ENCODE results near the gene NTN4.
"Not testable (repeated sequence)": the region's sequence is repeated elsewhere in the genome, so short reads cannot be mapped to it uniquely, and the experiment has no call there.

The NTN4 gene

DNA sequence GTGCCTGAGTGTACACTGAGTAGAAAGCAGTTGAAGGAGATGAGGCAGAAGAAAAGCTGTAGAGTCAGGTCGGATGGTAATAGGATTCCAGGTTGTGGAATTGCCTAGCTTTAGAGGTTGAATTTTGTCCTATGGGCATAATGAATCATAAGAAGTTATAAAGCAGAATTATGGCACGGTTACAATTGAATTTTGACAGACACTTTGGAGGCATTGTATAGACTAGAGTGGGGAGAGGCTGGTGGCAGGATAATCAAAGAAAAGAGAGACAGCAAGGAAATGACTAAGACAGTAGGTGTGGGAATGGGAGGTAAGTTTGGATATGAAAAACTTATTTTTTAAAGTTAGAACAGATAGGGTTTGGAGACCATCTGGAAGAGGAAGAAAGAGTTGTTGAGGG, 102.6 kb downstream of the NTN4 start:
- TF ChIP-seq CTCF (conservative IDR thresholded peaks at IDR 0.05) (no peak), ZFX (IDR thresholded peaks at IDR 0.05) (no peak)
- H3K27ac ChIP-seq, result no peak overlapping the region

- TF ChIP-seq CTCF (conservative IDR thresholded peaks at IDR 0.05) (no peak), ZFX (IDR thresholded peaks at IDR 0.05) (no peak)
- no peak overlapping the region for H3K27ac ChIP-seq
Observed at GRCh38 chr12:95683418-95683817, 107.1 kb downstream of the NTN4 start.

GRCh38 chr12:95681210-95681765, 109.3 kb downstream of the NTN4 start:
- H3K27ac ChIP-seq, result no peak overlapping the region
- no peak for TF ChIP-seq ZFX (IDR thresholded peaks at IDR 0.05)
- no peak for TF ChIP-seq CTCF (conservative IDR thresholded peaks at IDR 0.05)

DNA sequence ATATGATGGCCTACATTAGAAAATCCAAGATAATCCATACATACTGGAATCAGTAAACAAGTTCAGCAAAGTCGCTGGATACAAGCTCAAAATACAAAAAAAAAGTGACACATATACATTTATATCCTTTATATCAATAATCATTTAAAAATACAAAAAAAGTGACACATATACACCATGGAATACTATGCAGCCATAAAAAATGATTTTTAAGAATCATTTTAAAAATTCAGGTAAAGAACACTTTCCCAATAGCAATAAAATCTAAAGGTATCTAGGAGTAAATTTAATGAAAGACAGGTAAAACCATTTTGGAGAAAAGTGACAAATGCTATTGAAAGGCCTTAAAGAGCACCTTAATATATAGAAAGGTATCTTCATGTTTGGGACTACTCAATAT, 111.9 kb downstream of the NTN4 start:
- TF ChIP-seq ZFX (IDR thresholded peaks at IDR 0.05) (no peak), CTCF (conservative IDR thresholded peaks at IDR 0.05) (no peak)
- H3K27ac ChIP-seq, result no peak overlapping the region

DNA sequence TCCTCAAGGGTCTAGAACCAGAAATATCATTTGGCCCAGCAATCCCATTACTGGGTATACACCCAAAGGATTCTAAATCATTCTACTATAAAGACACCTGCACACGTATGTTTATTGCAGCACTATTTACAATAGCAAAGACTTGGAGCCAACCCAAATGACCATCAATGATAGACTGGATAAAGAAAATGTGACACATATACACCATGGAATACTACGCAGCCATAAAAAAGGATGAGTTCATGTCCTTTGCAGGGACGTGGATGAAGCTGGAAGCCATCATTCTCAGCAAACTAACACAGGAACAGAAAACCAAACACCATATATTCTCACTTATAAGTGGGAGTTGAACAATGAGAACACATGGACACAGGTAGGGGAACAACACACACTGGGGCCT, 112.8 kb downstream of the NTN4 start:
- not testable (repeated sequence) for H3K27ac ChIP-seq

- no peak overlapping the region for H3K27ac ChIP-seq
- no peak for TF ChIP-seq ZFX (IDR thresholded peaks at IDR 0.05)
- TF ChIP-seq CTCF (conservative IDR thresholded peaks at IDR 0.05), result no peak
Observed at GRCh38 chr12:95674631-95675030, 115.9 kb downstream of the NTN4 start.

- no peak for TF ChIP-seq ZFX (IDR thresholded peaks at IDR 0.05)
- no peak for TF ChIP-seq CTCF (conservative IDR thresholded peaks at IDR 0.05)
- H3K27ac ChIP-seq, result no peak overlapping the region
Observed at GRCh38 chr12:95674163-95674562, 116.4 kb downstream of the NTN4 start.

DNA sequence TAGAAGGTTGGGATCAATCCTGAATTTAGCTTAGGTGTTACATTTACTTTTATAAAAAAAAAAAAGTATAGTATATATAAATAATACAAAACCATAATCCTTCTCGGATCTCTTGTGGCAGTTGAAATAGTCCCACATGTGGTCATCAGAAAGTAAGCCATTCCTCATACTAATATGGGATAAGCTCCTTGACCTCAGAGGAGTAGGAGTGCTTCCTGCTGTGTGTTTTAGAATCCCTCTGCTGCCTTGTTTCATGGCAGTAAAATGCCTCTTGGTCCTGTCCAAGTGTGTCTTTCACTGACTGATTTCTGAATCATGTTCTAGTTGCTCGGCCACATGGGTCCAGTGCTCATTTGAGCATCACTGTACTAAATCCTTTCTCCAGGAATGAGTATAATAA, 117.0 kb downstream of the NTN4 start:
- H3K27ac ChIP-seq, result no peak overlapping the region
- no peak for TF ChIP-seq CTCF (conservative IDR thresholded peaks at IDR 0.05)
- TF ChIP-seq ZFX (IDR thresholded peaks at IDR 0.05), result no peak
